Keratinocyte (primary cell): ENCODE measurements around the gene CRTAP.

Experiments
- CTCF ChIP-seq, 3 experiments: IDR thresholded peaks in 1 of 3; conservative IDR thresholded peaks in 1 of 3; optimal IDR thresholded peaks in 1 of 3; 2 replicates in 2 of 3; 3 replicates in 1 of 3; pipeline versions ENCODE3 to v1.5.1; 2011; ENCODE audit warnings: low read length in 3 of 3, mild to moderate bottlenecking in 3 of 3, moderate library complexity in 2 of 3, control low read depth in 1 of 3, inconsistent platforms in 1 of 3; ENCODE audit not compliant: insufficient read depth in 2 of 3; ENCODE audit errors: extremely low read depth in 1 of 3
- EZH2 ChIP-seq: IDR thresholded peaks from one replicate; pipeline ENCODE4 v1.6.1; 2012; ENCODE audit warnings: inconsistent platforms, mild to moderate bottlenecking, low read length, moderate library complexity

- TF ChIP-seq CTCF (optimal IDR thresholded peaks at IDR 0.05 in 1 of 3, IDR thresholded peaks at IDR 0.05 in 1 of 3, conservative IDR thresholded peaks at IDR 0.05 in 1 of 3; ENCODE audit: extremely low read depth in 1 of 3, insufficient read depth in 2 of 3, low read length in 3 of 3) = no peak
- no peak for TF ChIP-seq EZH2
Observed at GRCh38 chr3:33103480-33103879, 10.3 kb upstream of the CRTAP start.
